K562 (cell line): ENCODE measurements around the gene HEY2. TPM values are rescaled to one million over a fixed set of nuclear protein-coding genes. Genes with fewer than 3 reads are reported as not detected.

Experiments
- BRF1 ChIP-seq: IDR thresholded peaks from 3 replicates; pipeline ENCODE4 v1.6.1; 2011; ENCODE audit warnings: borderline replicate concordance, mild to moderate bottlenecking; ENCODE audit not compliant: insufficient read length; ENCODE audit errors: extremely low read depth
- CREB1 ChIP-seq, 2 experiments: sonication (generic) in 1 of 2; formaldehyde crosslinking in 1 of 2; IDR thresholded peaks; 2 replicates each; pipeline versions ENCODE4 v1.6.1 to v1.8.0; 2012 to 2022; ENCODE audit warnings: inconsistent platforms in 1 of 2, mild to moderate bottlenecking in 1 of 2, missing genetic modification reagents in 1 of 2, moderate library complexity in 1 of 2
- GATAD2A ChIP-seq: fragments of 450-650 bp; IDR thresholded peaks from 2 replicates; pipeline ENCODE4 v1.6.1; 2017
- GTF2F1 ChIP-seq: IDR thresholded peaks from 2 replicates; pipeline ENCODE4 v1.6.1; 2011; ENCODE audit warnings: low read depth, low read length, improper control_type of control experiment
- KLF10 ChIP-seq: fragments of 250-450 bp; sonication (Bioruptor Pico); IDR thresholded peaks from 2 replicates; pipeline ENCODE4 v1.6.1; 2021; ENCODE audit warnings: matching md5 sums
- MED1 ChIP-seq: sonication (generic); formaldehyde crosslinking; IDR thresholded peaks from 2 replicates; pipeline ENCODE4 v1.8.1; 2023; ENCODE audit warnings: missing genetic modification reagents, borderline replicate concordance
- NFE2L1 ChIP-seq: fragments of 450-650 bp; IDR thresholded peaks from 2 replicates; pipeline ENCODE4 v1.6.1; 2016; ENCODE audit warnings: missing genetic modification characterization, low read depth, mild to moderate bottlenecking, missing compliant biosample characterization, moderate library complexity, borderline replicate concordance
- NUFIP1 ChIP-seq: fragments of 450-650 bp; IDR thresholded peaks from 2 replicates; pipeline ENCODE4 v1.6.1; 2018; ENCODE audit not compliant: partially characterized antibody
- POLR2H ChIP-seq: IDR thresholded peaks from 2 replicates; pipeline ENCODE4 v1.6.1; 2016; ENCODE audit warnings: missing genetic modification characterization, low read depth, mild to moderate bottlenecking, control low read depth, missing compliant biosample characterization, moderate library complexity
- PREB ChIP-seq: sonication (generic); formaldehyde crosslinking; IDR thresholded peaks from 2 replicates; pipeline ENCODE4 v1.8.1; 2023; ENCODE audit warnings: mild to moderate bottlenecking, missing genetic modification reagents
- RNF2 ChIP-seq: sonication (generic); IDR thresholded peaks from 2 replicates; pipeline ENCODE4 v1.6.1; 2016
- RREB1 ChIP-seq: fragments of 250-450 bp; sonication (Bioruptor Pico); IDR thresholded peaks from 2 replicates; pipeline ENCODE4 v1.4.0; 2020
- THRAP3 ChIP-seq: fragments of 450-650 bp; IDR thresholded peaks from 2 replicates; pipeline ENCODE4 v1.6.1; 2016; ENCODE audit warnings: mild to moderate bottlenecking, inconsistent platforms, borderline replicate concordance
- ZEB2 ChIP-seq: fragments of 450-650 bp; IDR thresholded peaks from 2 replicates; pipeline ENCODE4 v1.6.1; 2016
- ZFP30 ChIP-seq: fragments of 250-450 bp; sonication (Bioruptor Pico); IDR thresholded peaks from 2 replicates; pipeline ENCODE4 v1.8.0; 2022; ENCODE audit warnings: moderate library complexity, mild to moderate bottlenecking, inconsistent platforms, borderline replicate concordance
- ZNF408 ChIP-seq: fragments of 250-450 bp; sonication (Bioruptor Pico); IDR thresholded peaks from 2 replicates; pipeline ENCODE4 v1.4.0; 2020; ENCODE audit warnings: low read depth, mild to moderate bottlenecking, moderate library complexity
- ZNF449 ChIP-seq: fragments of 250-450 bp; sonication (Bioruptor Pico); IDR thresholded peaks from 2 replicates; pipeline ENCODE4 v1.8.0; 2022; ENCODE audit warnings: moderate library complexity, mild to moderate bottlenecking, inconsistent platforms
- ZNF77 ChIP-seq: fragments of 250-450 bp; sonication (Bioruptor Pico); IDR thresholded peaks from 2 replicates; pipeline ENCODE4 v1.5.0; 2020
- polyA plus RNA-seq, 8 experiments: library from polyadenylated mRNA; depleted of rRNA in 4 of 8; stranded (reverse) in 5 of 8; unstranded in 3 of 8; fragments of >200 nt; fragmentation: Nextera tagmentation in 2 of 8; fragmentation: Illumina TruSeq in 1 of 8; extraction: Ambion mirVana in 2 of 8; extraction: Trizol in 1 of 8; gene quantifications; 2 replicates each; pipeline versions ENCODE4 v1.2.1 to v1.2.3, GENCODE V29; 2011 to 2014; ENCODE audit warnings: inconsistent platforms in 1 of 8, missing spikeins in 1 of 8
- total RNA-seq, 7 experiments: library from RNA; depleted of rRNA in 6 of 7; stranded (reverse); fragments of >200 nt in 6 of 7; fragmentation: Illumina TruSeq in 2 of 7; extraction: Trizol in 2 of 7; gene quantifications; 2 replicates each; pipeline versions ENCODE4 v1.2.1 to v1.2.3, GENCODE V29; 2011 to 2021; ENCODE audit warnings: low replicate concordance in 1 of 7

The HEY2 gene
- total and polyA plus RNA-seq, 9 of the 15 experiments (the other 6 are each of a cell fraction or from before 2014, with no cell fraction given), result 0.03 to 0.07 (median 0.06) TPM; not detected in 5

GRCh38 chr6:125780540-125781313, 31.3 kb downstream of the HEY2 start (continued):
- TF ChIP-seq THRAP3 (peak; percentile 50; the same call in 1 of the 2 replicates), RNF2 (peak; percentile 68; the same call in 1 of the 2 replicates), PREB (no peak), POLR2H (tag) (no peak), ZNF449 (peak; percentile 8; the same call in 1 of the 2 replicates), ZNF77 (no peak), MED1 (no peak), ZNF408 (CRISPR knock-in tag) (no peak), NUFIP1 (peak; percentile 69), BRF1 (no peak), CREB1 (IDR thresholded peaks at IDR 0.05) (no peak; the same call in 1 of the 2 replicates), CREB1 (CRISPR knock-in tag; IDR thresholded peaks at IDR 0.05) (peak; percentile 49), GTF2F1 (0 out of 2 replicates have a peak, but pooled peaks have one; percentile 17), RREB1 (0 out of 2 replicates have a peak, but pooled peaks have one; percentile 7), ZEB2 (no peak), GATAD2A (0 out of 2 replicates have a peak, but pooled peaks have one; percentile 39), NFE2L1 (tag) (no peak), KLF10 (CRISPR knock-in tag) (no peak), ZFP30 (CRISPR knock-in tag) (peak; percentile 25; the same call in 1 of the 2 replicates)
